ENCODE results near the gene FAM184B.

The FAM184B gene

GRCh38 chr4:17624821-17625220 lies 156.6 kb downstream of the FAM184B start:
- no peak for DNase-seq

GRCh38 chr4:17623451-17624001 lies 157.9 kb downstream of the FAM184B start:
- DNase-seq = no peak

GRCh38 chr4:17619416-17620105 lies 161.9 kb downstream of the FAM184B start:
- no peak for DNase-seq

- DNase-seq = no peak
Observed at GRCh38 chr4:17618926-17619325, 162.5 kb downstream of the FAM184B start.

GRCh38 chr4:17616283-17616682 lies 165.1 kb downstream of the FAM184B start:
- no peak for DNase-seq

GRCh38 chr4:17614416-17615299 lies 166.8 kb downstream of the FAM184B start, which contains the start of gene MED28:
MED28 (plus strand) TSS chr4:17614641; CDS start chr4:17614655, 14 bp downstream.
- peak; percentile 99 for DNase-seq

GRCh38 chr4:17613761-17614415 lies 167.5 kb downstream of the FAM184B start:
- DNase-seq = peak; percentile 72

GRCh38 chr4:17605236-17605635 lies 176.2 kb downstream of the FAM184B start:
- no peak for DNase-seq

- DNase-seq = no peak
Observed at GRCh38 chr4:17599826-17600225, 181.6 kb downstream of the FAM184B start.

GRCh38 chr4:17597517-17597916 lies 183.9 kb downstream of the FAM184B start:
- no peak for DNase-seq

- DNase-seq = peak; percentile 89
Observed at GRCh38 chr4:17595471-17596005, 185.9 kb downstream of the FAM184B start.

- no peak for DNase-seq
Observed at GRCh38 chr4:17589355-17589754, 192.1 kb downstream of the FAM184B start.

- no peak for DNase-seq
Observed at GRCh38 chr4:17587094-17587822, 194.2 kb downstream of the FAM184B start.

GRCh38 chr4:17584521-17585213 lies 196.8 kb downstream of the FAM184B start:
- no peak for DNase-seq

- no peak for DNase-seq
Observed at GRCh38 chr4:17583941-17584340, 197.5 kb downstream of the FAM184B start.

GRCh38 chr4:17583276-17583675 lies 198.1 kb downstream of the FAM184B start:
- DNase-seq = no peak

- DNase-seq = no peak
Observed at GRCh38 chr4:17580969-17581368, 200.5 kb downstream of the FAM184B start.

Measured in suppressor macrophage treated with lipopolysaccharide for 4 hours (primary cell).